Lower leg skin (tissue), 3 donors: ENCODE results near the gene TSEN54.

Experiments used
- POLR2A ChIP-seq, 2 donors: fragments of 450-650 bp; IDR thresholded peaks; one replicate each; pipeline ENCODE4 v1.6.1; 2016 to 2017; ENCODE audit warnings: antibody characterized with exemption in 2 of 2, mild to moderate bottlenecking in 1 of 2, moderate library complexity in 1 of 2
- TF ChIP-seq, protein P1 (sequence below), 3 donors: fragments of 450-650 bp; IDR thresholded peaks; one replicate each; pipeline ENCODE4 v1.5.1; 2016; ENCODE audit warnings: antibody characterized with exemption in 3 of 3, mild to moderate bottlenecking in 3 of 3, moderate library complexity in 2 of 3

GRCh38 chr17:75542229-75542628 is 25.9 kb downstream of the TSEN54 start:
- TF ChIP-seq POLR2A (IDR thresholded peaks at IDR 0.05): no peak
- TF ChIP-seq, protein P1, sequence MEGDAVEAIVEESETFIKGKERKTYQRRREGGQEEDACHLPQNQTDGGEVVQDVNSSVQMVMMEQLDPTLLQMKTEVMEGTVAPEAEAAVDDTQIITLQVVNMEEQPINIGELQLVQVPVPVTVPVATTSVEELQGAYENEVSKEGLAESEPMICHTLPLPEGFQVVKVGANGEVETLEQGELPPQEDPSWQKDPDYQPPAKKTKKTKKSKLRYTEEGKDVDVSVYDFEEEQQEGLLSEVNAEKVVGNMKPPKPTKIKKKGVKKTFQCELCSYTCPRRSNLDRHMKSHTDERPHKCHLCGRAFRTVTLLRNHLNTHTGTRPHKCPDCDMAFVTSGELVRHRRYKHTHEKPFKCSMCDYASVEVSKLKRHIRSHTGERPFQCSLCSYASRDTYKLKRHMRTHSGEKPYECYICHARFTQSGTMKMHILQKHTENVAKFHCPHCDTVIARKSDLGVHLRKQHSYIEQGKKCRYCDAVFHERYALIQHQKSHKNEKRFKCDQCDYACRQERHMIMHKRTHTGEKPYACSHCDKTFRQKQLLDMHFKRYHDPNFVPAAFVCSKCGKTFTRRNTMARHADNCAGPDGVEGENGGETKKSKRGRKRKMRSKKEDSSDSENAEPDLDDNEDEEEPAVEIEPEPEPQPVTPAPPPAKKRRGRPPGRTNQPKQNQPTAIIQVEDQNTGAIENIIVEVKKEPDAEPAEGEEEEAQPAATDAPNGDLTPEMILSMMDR (IDR thresholded peaks at IDR 0.05): no peak
